Endothelial cell of hepatic sinusoid (primary cell): ENCODE data around the gene IGSF9B.

Experiments used
- in situ Hi-C: cut with HindIII; loops from 2 replicates; pipeline ENCODE4 v1.10.0; 2017; ENCODE audit warnings: low sequenced_read_pairs

The IGSF9B gene

GRCh38 chr11:133961890-133962289 is 5.1 kb upstream of the IGSF9B start:
- in situ Hi-C loops: no loop called here

GRCh38 chr11:133957900-133958299 is 1.1 kb upstream of the IGSF9B start:
- in situ Hi-C loops: loop anchor here (5.0 kb wide), 1 partner anchor 89 kb away; no protein-coding TSS in a partner anchor

GRCh38 chr11:133955945-133956421 is 785 bp downstream of the IGSF9B start:
- in situ Hi-C loops: loop anchor here (5.0 kb wide), 1 partner anchor 91 kb away; no protein-coding TSS in a partner anchor

GRCh38 chr11:133955081-133955891 is 1.5 kb downstream of the IGSF9B start:
- in situ Hi-C loops: loop anchor here (5.0 kb wide), 1 partner anchor 92 kb away; no protein-coding TSS in a partner anchor

GRCh38 chr11:133953999-133954398 is 2.8 kb downstream of the IGSF9B start:
- in situ Hi-C loops: no loop called here

GRCh38 chr11:133953547-133953946 is 3.2 kb downstream of the IGSF9B start:
- in situ Hi-C loops: no loop called here

- in situ Hi-C loops: no loop called here
Observed at GRCh38 chr11:133952199-133953190, 4.3 kb downstream of the IGSF9B start.

GRCh38 chr11:133951327-133952198 is 5.2 kb downstream of the IGSF9B start:
- in situ Hi-C loops: no loop called here

- in situ Hi-C loops: no loop called here
Observed at GRCh38 chr11:133950874-133951326, 5.9 kb downstream of the IGSF9B start.

GRCh38 chr11:133950421-133950820 is 6.3 kb downstream of the IGSF9B start:
- in situ Hi-C loops: no loop called here

- in situ Hi-C loops: no loop called here
Observed at GRCh38 chr11:133949129-133949528, 7.6 kb downstream of the IGSF9B start.

- in situ Hi-C loops: no loop called here
Observed at GRCh38 chr11:133948711-133949110, 8.1 kb downstream of the IGSF9B start.

- in situ Hi-C loops: no loop called here
Observed at GRCh38 chr11:133947321-133947756, 9.4 kb downstream of the IGSF9B start.

- in situ Hi-C loops: no loop called here
Observed at GRCh38 chr11:133946541-133947318, 10.0 kb downstream of the IGSF9B start.

- in situ Hi-C loops: no loop called here
Observed at GRCh38 chr11:133946051-133946450, 10.7 kb downstream of the IGSF9B start.

GRCh38 chr11:133945087-133945974 is 11.4 kb downstream of the IGSF9B start:
- in situ Hi-C loops: no loop called here

GRCh38 chr11:133943950-133944698 is 12.6 kb downstream of the IGSF9B start:
- in situ Hi-C loops: loop anchor here (5.0 kb wide), 1 partner anchor 38 kb away; no protein-coding TSS in a partner anchor
